PFSK-1 (cell line): ENCODE measurements around the gene RNF41.

Experiments used
- FOXP2 ChIP-seq: optimal IDR thresholded peaks from 2 replicates; pipeline ENCODE3; 2011; ENCODE audit warnings: borderline replicate concordance, control low read depth, inconsistent platforms; ENCODE audit not compliant: insufficient read depth; ENCODE audit errors: extremely low read length, extremely low read depth
- POLR2AphosphoS5 ChIP-seq: IDR thresholded peaks from 2 replicates; pipeline ENCODE4 v1.6.1; 2012; ENCODE audit warnings: low read depth, mild to moderate bottlenecking, control low read depth, low read length, moderate library complexity
- REST ChIP-seq, 2 experiments: IDR thresholded peaks; 2 replicates each; pipeline versions ENCODE4 v1.6.1 to v1.8.0; 2011 to 2012; ENCODE audit warnings: low read depth in 2 of 2, low read length in 2 of 2, control low read depth in 1 of 2, inconsistent platforms in 1 of 2, mild to moderate bottlenecking in 1 of 2, moderate library complexity in 1 of 2; ENCODE audit not compliant: insufficient read depth in 1 of 2
- SIN3A ChIP-seq: IDR thresholded peaks from 2 replicates; pipeline ENCODE4 v1.6.1; 2012; ENCODE audit warnings: mild to moderate bottlenecking, low read length, moderate library complexity, borderline replicate concordance; ENCODE audit not compliant: insufficient read depth
- TAF1 ChIP-seq: IDR thresholded peaks from 2 replicates; pipeline ENCODE4 v1.6.1; 2012; ENCODE audit warnings: low read length, control low read depth, borderline replicate concordance; ENCODE audit not compliant: insufficient read depth

- no peak for TF ChIP-seq REST (IDR thresholded peaks at IDR 0.05; ENCODE audit: insufficient read depth in 1 of 2, low read depth in 2 of 2, low read length in 2 of 2)
- no peak for TF ChIP-seq POLR2AphosphoS5
- TF ChIP-seq FOXP2: no peak
- no peak for TF ChIP-seq TAF1
- no peak for TF ChIP-seq SIN3A
These were observed 31.0 kb downstream of the RNF41 start for GRCh38 chr12:56190695-56191155.
